NCI-H146 treated with DMSO at 0.1 percent for 48 hours (cell line): ENCODE results near the gene CCSER1.

Experiments used
- DNase-seq: peaks from one replicate; lab custom pipeline; 2025; ENCODE audit not compliant: unreplicated experiment; lab: John Stamatoyannopoulos, UW

Gene CCSER1

DNA sequence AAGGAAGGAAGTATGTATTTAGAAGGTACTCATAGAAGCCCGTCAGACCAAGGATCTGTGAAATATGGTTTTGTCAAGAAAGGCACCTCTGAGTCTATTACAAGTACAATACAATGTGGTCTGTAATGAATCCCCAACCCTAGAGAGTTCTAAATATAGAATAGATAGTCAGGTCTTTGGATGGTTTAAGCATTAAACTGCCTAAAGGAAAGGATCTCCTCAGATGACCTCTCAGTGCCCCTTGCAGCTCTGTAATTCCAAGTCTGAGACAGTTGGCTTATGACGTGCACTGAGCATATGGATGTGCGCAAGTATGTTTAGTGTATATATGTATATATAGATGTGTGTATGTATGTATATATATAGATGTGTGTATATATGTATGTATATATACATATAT, 62.0 kb downstream of the CCSER1 start:
- DNase-seq = no peak

DNA sequence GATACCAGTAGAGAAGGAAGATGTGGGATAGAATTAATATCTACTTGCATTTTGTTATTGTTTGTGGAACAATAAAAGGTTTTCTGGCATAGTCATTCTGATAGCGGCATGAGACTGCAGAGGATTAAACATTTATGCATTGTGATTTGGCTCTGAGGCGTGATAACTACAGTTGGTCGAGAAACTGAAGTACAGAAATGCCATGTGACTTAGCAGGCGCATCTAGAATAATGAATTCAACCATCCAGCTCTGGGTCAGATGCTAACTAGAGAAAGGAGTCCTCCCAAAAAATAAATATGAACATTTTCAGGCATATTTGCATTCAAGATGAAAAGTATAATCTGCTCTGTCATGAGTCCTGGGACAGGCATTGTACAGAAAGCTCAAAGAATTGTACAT, 62.8 kb downstream of the CCSER1 start:
- DNase-seq = no peak

GRCh38 chr4:90190525-90190924, 63.3 kb downstream of the CCSER1 start:
- no peak for DNase-seq

DNA sequence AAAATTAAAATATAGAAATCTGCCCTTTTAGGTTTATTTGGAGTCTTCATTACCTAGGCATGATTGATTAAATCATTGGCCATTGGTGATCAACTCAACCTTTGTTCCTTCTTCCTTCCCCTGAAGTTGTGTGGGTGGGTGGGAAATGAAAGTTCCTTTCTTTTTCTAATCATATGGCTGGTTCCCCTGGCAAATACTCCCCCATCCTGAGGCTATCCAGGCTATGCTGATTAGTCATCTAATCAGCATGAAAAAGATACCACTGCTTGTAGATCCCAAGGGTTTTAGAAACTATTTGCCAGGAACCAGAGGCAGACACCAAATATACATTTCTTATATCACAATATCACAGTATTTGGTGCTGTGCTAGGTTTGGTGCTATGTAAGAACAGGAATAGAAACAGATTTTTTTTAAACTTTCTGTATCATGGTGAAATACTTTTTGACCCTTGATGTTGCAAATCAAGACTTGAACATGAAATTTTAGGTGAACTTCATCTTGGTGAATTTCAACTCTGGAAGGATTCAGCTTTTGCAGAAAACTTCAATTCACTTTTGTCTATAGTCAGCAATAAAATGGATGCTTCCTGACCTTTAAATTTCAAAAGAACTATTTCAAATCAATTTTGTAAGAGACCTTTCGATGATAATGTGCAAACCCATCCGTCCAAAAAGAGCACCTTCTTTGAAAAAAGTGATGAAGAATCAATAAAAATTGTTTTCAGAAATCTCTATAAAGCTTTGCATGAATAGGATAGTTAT, 71.1 kb downstream of the CCSER1 start:
- DNase-seq = no peak

GRCh38 chr4:90207887-90208454, 80.8 kb downstream of the CCSER1 start:
- DNase-seq = no peak

DNA sequence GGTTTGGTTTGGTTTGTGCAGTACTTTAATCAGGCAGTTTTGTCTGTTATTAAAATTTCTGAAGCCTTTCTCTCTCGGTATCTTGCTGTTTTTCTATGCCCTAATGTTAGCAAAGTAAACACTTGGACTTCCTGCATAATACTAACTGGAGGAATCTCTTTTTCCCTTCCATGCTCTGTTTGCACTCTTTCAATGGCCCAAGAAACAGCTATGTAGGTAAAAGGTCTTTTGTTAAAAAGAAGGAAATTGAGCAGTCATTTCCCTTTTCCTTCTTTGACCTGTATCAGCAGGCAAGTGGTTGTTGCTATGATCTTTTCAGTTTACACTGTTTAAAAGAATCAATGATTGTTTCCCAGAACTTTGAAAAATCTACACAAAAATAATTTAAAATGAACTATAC, 82.7 kb downstream of the CCSER1 start:
- DNase-seq = no peak

GRCh38 chr4:90211174-90211573, 84.0 kb downstream of the CCSER1 start:
- DNase-seq = no peak

GRCh38 chr4:90215286-90215685, 88.1 kb downstream of the CCSER1 start:
- no peak for DNase-seq

GRCh38 chr4:90219822-90220221, 92.6 kb downstream of the CCSER1 start:
- DNase-seq = no peak

- no peak for DNase-seq
Measured at GRCh38 chr4:90220459-90220858, 93.3 kb downstream of the CCSER1 start.

GRCh38 chr4:90226734-90227133, 99.5 kb downstream of the CCSER1 start:
- DNase-seq = no peak

DNA sequence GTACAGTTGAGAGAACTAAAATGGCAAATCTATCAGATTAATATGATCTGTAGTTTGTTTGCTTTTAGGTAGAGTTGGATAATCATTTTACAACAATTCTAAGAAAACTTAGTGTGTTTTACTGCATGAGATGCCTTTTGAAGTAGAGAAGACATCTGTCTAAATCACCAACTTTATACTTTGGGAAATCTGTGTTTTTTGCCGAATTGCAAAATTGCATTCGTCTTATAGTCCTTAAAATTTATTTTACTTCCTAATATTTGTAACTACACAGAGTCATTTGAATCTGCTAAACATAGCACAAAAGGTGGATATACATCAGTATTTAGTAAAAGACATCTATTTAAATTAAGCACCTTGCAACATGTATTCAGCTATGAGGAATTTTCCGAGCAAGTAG, 100.0 kb downstream of the CCSER1 start:
- no peak for DNase-seq

DNA sequence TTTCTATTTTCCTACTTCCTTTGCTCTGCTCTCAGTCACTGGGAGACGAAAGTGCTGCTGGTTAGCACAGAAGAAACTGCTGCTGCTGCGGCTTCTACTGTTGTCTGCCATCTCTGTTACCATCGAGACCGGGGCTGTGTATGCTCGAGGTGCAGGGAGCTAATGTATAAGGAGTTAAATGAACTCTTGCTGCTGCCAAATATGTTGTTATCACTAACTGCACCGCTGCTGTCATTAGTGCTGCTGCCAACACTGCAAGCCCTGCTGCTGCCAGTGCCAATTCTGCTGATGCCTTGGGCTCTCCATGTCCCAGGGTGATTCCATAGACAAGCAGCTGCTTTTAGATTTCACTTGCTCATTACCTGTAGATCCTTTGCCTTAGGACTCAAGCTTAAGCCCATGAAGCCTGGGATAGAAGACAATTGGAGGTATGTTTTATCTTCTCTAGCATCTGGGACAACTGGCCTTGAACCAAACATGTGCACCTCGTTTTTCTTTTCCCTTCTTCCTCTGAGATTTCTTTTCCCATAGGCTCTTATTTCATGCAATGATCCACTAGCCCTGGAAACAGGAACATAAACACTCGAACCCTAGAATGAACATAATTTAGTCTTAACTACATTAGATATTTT, 107.8 kb downstream of the CCSER1 start:
- DNase-seq = no peak

- DNase-seq = no peak
Measured at GRCh38 chr4:90237751-90238530, 110.7 kb downstream of the CCSER1 start.

DNA sequence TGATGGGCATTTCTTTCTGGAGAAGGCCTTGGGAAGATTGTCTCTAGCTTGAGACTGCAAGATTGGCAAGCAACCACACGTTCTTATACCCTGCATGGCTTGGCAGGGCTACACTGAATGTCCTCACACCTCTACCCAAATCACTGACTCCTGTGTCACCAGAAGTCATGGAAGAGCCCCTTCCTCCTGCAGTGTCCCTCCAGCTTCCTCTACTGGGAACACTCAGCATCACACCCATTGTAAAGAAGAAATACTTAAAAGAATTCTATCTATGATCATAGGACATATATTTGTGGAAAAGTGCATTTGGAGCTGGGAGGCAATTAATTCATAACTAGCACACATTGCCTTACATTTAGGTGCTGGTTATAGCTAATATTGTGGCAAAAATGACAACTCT, 113.1 kb downstream of the CCSER1 start:
- no peak for DNase-seq

DNA sequence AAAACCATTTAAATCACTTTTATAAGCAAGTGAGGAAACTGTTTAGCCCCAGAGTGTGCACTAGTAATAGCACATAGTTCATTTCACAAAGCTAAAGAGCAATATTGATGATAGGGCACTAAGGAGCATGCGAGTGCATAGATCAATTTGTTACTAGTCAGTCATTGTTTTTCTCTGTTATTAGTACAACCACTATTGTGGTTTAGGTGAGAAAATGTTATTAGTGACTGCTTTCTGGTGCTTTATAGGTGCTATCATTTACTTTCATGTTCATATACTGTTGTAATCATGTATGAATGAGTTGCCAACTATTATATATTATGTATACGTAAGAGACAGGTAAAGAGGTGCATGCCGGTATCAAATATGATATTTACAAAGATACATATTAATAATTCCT, 113.8 kb downstream of the CCSER1 start:
- no peak for DNase-seq

GRCh38 chr4:90245837-90246236, 118.6 kb downstream of the CCSER1 start:
- no peak for DNase-seq

DNA sequence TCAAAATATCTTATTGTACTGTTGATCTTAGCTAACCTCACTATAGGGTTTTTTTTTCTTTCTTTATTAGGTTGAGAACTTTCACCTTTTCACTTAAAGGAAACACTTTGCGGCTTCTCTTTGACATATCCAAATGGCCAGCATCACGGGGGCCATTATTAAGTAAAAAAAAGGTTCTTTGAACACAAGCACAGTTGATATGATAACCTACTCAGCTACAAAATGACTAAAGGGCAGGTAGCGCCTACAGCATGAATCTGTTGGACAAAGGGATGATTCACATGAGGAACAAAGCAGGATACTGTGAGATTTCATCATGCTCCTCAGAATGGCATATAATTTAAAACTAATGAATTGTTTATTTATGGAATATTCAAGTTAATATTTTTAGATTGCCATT, 119.6 kb downstream of the CCSER1 start:
- no peak for DNase-seq

- no peak for DNase-seq
Measured at GRCh38 chr4:90254357-90254756, 127.2 kb downstream of the CCSER1 start.

DNA sequence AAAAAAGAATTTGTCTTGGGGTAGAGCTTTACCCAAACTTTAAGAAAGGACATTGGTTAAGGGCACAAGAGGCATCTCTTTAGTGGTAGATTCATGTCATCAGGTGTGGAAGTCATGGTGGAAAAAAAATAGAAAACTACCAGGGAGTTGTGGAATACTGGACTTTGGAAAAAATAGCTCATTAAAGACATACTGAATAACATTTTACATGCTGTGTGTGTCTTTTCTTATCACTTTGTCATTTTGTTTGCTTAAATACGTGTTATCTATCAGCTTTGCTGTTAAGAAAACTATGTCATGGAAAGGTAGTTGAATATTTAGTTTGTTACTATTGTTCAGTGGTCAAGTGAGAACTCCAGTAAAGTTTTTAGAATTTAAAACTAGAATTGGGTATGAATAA, 147.0 kb downstream of the CCSER1 start:
- DNase-seq = no peak

DNA sequence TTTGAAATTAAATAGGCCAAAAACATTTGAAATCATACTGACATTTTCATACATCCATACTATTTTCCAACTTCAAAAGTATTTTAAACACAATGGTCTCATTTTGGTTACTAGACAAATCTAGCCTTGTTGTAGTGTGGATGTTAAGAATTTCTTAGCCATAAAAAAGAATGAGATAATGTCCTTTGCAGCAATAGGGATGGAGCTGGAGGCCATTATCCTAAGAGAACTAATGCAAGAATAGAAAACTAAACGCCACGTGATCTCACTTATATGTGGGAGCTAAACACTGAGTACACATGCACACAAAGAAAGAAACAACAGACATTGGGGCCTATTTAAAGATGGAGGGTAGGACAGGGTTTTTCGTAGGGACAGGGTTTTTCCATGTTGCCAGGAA, 153.8 kb downstream of the CCSER1 start:
- DNase-seq = no peak
